Stimulated activated CD4-positive, alpha-beta T cell treated with anti-CD3 and anti-CD28 coated beads, Interleukin-2, amount 100 ng/mL, for 4 hours (primary cell): ENCODE results near the gene NUCB2.

Source experiments
- DNase-seq: peaks from one replicate; pipeline ENCODE4 v3.0.0-alpha.2; 2020; ENCODE audit warnings: low read depth

Gene NUCB2

GRCh38 chr11:17268902-17269301 is 7.6 kb upstream of the NUCB2 start:
- DNase-seq: no peak

DNA sequence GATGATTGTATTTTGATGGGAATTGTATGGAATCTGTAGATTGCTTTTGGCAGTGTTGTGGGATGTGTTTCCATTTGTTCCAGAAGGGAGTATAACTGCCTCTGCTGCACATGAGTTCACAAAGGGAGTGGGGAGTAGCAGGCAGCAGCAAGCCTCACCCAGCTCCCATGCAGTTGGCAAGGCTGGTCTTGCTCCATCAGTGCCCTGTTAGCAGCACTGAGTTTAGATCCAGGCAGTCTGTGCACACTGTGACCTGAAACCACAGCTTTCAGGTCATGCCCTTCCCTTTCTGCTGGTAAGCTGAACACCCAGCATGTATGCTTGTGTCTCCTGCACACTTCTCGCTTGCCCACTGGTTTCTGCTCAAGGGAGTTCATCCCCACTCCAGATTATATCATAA is 3.7 kb upstream of the NUCB2 start:
- no peak for DNase-seq

- DNase-seq: no peak
Observed at GRCh38 chr11:17273211-17273610, 3.3 kb upstream of the NUCB2 start.

DNA sequence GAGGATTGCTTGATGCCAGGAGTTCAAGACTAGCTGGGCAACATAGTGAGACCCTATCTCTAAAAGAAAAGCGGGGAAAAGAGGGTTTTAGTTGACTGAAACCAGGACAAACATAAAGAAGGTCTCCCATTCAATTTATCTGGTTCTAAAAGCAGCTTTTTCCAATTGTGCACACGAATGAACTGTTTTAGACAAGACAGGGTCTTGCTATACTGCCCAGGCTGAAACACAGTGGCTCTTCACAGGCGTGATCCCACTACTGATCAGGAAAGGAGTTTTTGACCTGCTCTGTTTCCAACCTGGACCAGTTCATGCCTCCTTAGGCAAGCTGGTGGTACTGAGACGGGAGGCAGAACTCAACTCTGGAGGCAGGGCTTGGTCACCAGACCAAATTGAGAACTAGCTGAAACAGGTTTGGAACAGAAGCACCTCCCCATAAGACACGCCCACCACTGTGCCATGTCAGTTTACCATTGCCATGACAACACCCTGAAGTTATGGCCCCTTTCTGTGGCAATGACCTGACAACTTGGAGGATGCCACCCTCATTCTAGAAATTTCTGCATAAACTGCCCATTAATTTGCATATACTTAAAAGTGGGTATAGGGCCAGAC is 2.8 kb upstream of the NUCB2 start:
- no peak for DNase-seq

GRCh38 chr11:17275400-17276235 is 921 bp upstream of the NUCB2 start:
- DNase-seq: no peak

- DNase-seq: no peak
Observed at GRCh38 chr11:17277024-17277584, 565 bp downstream of the NUCB2 start.

DNA sequence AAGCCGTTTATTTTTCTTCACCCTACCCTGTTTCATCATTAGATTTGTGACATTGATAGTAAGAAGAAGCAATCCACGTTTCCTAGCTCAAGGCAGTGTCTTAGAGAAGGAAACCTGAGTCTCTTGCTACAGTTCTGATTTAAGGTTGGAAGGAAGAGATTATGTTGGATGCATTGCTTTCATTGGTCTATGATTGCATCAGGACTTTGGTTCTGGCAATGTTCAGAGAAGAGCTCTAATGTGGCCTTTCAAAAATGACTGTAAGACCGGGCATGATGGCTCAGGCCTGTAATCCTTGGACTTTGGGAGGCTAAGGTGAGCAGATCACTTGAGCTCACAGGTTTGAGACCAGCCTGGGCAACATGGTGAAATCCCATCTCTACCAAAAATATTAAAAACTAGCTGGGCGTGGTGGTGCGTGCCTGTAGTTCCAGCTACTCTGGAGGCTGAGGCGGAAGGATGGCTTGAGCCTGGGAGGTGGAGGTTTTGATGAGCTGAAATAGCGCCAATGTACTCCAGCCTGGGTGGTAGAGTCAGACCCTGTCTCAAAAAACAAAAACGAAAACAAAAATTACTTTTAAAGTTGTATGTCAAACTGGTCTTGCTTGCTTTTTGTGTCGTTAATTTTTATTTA is 4.1 kb downstream of the NUCB2 start:
- DNase-seq: no peak

GRCh38 chr11:17286332-17286731 is 9.8 kb downstream of the NUCB2 start:
- no peak for DNase-seq

- DNase-seq: no peak
Observed at GRCh38 chr11:17287058-17287457, 10.5 kb downstream of the NUCB2 start.

- no peak for DNase-seq
Observed at GRCh38 chr11:17291710-17292109, 15.2 kb downstream of the NUCB2 start.

DNA sequence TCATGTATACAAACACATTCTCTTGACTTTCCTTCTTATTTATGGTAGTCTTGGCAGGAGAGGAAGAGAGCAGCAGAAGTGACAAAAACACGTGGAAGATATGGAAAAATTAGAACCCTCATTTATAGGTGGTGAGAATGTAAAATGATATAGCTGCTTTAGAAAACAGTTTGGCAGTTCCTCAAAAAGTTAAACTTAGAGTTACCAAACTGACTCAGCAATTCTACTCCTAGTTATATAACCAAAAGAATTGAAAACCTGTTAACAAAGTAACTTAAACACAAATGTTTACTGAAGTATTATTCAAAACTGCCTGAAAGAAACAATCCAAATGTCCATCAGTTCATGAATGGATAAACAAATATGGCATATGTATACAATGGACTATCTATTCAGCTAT is 16.8 kb downstream of the NUCB2 start:
- DNase-seq: no peak

- no peak for DNase-seq
Observed at GRCh38 chr11:17294033-17294432, 17.5 kb downstream of the NUCB2 start.

- no peak for DNase-seq
Observed at GRCh38 chr11:17296852-17297559, 20.5 kb downstream of the NUCB2 start.

- DNase-seq: peak; percentile 15
Observed at GRCh38 chr11:17298302-17298701, 21.8 kb downstream of the NUCB2 start.

DNA sequence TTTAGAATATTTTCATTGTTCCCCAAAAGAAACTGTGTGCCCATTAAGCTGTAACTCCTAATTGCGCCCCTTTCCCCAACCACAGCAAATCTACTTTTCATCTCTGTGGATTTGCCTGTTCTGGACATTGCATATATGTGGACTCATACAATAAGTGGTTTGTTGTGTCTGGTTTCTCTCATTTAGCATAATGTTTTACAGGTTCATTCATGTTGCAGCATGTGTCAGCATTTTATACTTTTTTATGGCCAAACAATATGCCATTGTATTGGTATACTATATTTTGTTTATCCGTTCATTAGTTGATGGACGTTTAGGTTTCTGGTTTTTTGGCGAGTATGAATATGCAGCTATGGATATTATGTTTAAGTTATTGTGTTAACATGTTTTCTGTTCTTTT is 23.8 kb downstream of the NUCB2 start:
- no peak for DNase-seq

GRCh38 chr11:17313349-17314231 is 37.1 kb downstream of the NUCB2 start:
- DNase-seq: no peak

- no peak for DNase-seq
Observed at GRCh38 chr11:17314232-17314547, 37.7 kb downstream of the NUCB2 start.

GRCh38 chr11:17314904-17315426 is 38.4 kb downstream of the NUCB2 start:
- DNase-seq: no peak

- no peak for DNase-seq
Observed at GRCh38 chr11:17328871-17329494, 52.4 kb downstream of the NUCB2 start.

DNA sequence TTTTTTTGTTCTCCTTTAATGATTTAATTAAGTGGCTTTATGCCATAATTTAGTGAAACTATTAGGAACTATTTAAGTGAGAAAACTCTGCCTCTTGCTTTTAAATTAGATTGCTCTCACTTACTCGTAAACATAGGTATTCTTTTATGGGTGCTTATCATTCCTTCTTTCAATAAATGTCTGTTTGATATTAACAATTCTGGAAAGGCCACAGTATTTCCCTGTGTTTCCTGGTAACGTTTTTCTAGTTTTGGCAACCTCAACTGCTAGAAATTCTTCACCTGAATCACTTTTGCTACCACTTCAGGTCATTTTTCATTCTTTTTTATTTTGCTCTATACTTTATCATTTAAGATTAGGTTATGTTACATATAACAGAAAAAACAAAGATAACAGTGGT is 55.1 kb downstream of the NUCB2 start:
- DNase-seq: no peak
